GM19351 (cell line): ENCODE results near the gene IGSF21.

Experiments used
- ATAC-seq: cut with Tn5 transposase; IDR thresholded peaks from one replicate; pipeline ENCODE4 v1.9.1; 2021; ENCODE audit warnings: mild to moderate bottlenecking, moderate library complexity; ENCODE audit not compliant: unreplicated experiment

The IGSF21 gene

DNA sequence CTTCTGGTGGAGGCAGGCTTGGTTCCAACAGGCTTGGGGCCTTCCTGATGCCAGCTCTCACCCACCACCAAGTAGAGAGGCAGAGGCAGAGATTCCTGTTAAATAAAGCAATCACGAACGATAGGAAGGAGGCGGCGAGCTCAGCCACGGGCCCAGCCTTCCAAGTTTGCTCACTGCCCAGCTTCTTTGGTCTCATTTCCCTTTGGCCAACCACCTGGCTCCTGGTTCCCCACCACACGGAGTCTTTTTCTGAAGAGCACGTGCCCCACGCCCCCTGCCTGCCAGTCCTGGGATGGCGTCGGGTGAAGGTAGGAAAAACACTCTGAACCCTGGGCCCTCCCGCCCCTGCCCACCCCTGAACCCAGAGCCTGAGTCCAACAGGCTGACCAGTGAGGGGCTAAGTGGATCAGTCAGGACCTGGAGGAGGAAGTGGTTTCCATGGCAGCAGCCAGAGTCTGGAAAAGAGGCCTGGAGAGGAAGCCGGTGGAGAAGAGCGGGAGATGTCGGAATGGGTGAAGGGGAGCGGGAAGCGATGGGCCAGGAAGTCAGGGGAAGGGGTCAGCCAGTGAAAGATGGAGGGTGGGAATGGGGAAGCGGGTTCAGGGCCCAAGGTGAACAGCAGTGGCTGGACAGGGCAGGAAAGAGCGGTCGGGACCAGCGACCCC is 214.9 kb downstream of the IGSF21 start:
- no peak for ATAC-seq

DNA sequence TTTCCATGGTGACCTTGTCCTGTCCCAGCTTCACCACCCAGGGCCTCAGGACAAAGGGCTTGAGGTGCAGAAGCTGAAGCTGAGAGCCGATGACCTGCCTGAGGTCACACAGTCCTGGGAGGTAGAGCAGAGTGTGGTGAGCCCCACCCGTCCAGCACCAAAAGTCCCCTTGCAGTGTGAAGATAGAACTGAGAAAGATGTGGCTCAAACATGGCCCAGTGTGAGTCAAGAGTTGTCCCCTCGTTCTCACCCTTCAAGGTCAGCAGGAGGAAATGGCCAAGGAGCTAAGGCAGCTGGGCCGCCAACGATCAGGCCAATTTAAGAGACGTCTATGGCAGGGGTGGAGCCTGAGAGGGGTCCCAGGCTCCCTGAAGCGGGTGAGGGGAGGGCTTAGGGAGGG is 215.7 kb downstream of the IGSF21 start:
- no peak for ATAC-seq

DNA sequence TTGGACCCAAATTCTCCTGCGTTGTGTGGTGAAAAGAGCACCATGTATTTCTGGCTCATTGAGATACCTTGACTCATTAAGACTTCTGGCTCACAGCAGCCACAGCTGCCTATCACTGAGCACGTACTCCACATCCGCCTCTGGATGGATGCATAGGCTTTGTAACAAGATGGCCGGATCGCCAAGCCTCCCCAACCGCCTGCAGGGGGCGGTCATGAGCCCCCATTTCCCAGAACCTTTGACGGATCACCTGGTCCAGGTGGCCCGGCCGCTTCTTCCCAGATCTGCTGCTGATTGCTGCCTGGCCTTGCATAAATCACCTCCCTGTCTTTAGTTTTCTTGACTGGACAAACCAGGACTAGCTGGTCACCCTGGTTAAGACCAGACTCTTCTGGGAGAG is 216.6 kb downstream of the IGSF21 start:
- ATAC-seq = no peak

DNA sequence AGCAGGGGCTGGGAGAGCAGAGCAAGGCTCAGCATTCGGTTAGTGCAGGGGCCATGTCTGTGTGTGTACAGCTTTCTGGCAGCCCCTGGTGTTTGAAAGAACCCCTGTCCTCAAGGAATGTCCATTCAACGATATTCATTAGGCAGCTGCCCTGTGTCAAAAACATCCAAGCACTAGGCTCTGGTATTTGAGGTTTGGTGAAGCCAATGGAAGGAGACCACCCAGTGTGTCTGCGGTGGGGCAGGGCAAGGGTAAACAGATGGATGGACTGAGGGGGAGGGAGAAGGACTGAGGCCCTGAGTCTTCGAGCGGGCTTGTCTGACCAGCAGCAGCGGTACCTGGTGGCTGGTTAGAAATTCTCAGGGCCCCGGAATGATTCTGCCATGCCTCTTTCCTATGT is 217.5 kb downstream of the IGSF21 start:
- ATAC-seq = no peak

DNA sequence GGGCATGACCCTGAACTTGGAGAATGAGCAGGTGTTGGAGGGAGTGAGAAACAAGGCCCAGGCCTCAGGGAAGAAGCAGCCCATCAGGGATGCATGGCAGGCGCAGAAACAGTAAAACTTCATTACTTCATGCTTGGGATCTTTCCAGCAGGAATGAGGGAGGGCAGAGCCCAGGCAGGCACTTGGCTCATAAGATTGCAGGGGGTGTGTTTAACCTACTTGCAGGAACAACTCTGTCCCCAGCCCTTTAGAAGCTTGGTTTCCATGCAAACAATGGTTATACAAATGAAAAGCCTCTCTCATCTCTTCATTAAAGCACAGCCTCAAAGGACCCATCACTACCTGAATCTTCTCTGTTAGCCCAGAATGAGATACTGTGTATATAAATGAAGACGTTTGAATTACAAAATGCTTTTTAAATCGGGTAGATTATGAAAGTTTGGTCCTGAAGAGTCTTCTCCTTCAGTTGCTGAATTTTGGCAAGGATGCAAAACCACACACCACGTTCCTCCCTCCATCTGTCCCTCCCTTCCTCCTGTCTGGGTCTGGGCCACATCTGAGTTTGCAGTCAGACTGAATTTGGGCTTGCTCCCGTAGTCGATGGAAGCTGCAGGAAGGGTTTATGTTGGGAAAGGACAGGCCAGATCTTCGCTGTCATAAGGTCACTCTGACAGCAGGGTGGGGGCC is 218.8 kb downstream of the IGSF21 start:
- ATAC-seq = no peak

DNA sequence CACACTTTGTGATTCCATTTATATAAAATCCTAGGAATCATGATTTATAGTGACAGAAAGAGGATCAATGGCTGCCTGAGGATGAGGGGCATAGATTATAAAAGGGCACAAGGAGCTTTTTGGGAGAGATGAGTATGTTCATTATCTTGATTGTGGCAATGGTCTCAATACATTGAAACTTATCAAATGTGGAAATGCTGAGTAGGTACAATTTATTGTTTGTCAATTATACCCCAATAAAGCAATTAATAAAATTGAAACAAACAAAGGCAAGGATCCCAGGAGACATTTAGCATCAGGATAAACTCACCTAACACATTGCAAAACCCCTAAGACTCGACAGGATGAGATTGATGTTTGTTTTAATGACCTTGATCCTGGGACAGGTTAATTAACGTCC is 220.1 kb downstream of the IGSF21 start:
- ATAC-seq = no peak

DNA sequence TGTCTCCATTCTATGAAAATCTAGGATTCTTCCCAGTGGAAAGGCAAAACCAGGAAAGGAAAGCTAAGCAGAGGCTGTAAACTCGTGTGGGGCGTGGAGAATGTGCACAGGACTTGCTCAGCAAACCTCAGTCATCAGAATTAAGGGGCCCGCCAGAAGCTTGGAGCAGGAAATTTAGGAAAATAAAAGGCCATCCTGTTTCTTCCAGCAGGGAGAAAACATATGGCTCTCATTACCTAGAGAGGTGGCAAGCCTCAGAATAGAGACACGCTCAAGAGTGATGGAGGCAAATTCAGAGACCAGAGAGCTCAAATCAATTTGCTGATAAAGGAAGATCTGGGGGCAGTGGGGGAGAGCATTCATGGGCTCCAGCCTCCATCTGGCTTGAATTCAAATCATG is 221.2 kb downstream of the IGSF21 start:
- ATAC-seq = no peak

DNA sequence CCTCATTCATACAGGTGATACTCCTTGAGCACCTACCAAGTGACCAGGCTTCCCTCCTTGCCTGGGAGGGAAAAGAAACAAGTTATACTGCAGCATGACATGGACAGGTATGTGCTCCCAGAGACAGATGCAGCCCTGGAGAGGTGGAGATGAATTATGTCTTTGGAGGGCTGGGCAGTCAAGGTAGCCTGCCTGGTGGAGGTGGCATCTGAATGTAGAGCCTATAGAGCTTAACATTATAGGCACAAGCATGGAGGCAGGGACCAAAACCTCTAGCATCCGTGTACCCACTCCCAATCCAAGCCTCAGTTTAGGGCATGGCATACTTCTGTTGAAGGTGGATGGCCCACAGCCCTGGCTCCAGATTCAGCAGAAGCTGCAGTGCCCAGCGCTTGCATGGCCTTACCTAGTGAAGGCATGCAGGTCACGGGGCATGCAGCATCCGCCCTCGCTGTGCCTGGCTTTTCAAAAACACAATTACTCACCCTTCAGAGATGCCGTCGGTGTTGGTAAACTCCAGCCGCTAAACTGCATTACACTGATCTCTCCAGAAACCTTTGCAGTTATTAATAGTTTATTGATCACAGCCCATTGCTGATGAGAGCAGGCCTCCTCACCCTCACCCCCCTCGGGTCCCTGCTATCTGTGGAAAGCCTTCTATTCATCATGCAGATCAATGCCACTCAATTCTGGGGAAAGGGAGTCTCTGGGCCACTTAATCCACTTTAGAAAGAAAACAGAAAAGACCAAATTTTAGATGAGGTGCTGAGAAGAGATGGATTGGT is 222.1 kb downstream of the IGSF21 start:
- ATAC-seq = no peak

DNA sequence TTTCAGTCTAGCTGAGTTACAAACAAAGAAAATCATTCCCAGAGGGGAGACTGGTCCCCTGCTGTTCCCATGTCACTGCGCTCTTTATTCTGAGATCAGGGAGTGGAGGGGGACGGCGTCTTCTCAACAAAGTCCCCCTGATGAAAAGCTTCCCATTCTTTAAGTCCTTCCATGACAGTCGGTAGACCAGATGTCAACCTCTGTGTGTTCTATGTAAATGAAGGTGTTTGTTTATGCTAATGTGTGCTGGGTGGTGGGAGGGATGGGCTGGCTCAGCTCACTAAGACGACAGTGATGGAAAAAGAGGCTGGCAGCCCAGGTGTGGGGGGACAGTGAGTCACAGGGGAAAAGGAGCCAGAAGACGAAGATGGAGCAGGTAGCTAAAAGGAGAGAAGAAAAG is 225.0 kb downstream of the IGSF21 start:
- ATAC-seq = no peak

DNA sequence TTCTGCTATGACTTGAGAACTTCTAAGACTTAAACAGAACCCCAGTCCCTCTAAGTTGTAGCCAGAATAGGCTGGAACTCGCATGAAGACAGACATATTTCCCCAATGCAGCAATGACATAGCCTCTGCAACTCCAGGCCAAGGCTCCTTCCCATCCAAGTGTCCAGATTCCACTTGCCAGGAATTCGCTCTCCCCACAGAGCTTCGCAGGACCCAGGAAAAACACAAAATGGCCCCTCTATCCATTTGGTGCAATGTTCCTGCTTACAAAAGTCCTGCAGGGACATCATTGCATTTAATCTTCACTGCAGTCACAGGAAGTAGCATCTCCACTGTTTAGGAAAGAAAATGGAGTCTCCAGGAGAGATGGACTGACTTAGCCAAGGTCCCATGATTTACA is 225.6 kb downstream of the IGSF21 start:
- ATAC-seq = no peak

DNA sequence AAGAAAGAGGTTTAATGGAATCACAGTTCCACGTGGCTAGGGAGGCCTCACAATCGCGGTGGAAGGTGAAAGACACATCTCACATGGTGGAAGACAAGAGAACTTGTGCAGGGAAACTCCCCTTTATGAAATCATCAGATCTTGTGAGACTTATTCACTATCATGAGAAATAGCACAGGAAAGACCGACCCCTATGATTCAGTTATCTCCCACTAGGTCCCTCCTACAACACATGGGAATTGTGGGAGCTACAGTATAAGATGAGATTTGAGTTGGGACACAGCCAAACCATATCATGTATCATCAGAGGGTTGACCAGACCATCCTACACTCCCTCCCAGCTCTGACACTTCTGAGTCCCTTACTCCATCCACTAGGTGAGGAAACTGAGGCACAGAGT is 229.2 kb downstream of the IGSF21 start:
- ATAC-seq = no peak

DNA sequence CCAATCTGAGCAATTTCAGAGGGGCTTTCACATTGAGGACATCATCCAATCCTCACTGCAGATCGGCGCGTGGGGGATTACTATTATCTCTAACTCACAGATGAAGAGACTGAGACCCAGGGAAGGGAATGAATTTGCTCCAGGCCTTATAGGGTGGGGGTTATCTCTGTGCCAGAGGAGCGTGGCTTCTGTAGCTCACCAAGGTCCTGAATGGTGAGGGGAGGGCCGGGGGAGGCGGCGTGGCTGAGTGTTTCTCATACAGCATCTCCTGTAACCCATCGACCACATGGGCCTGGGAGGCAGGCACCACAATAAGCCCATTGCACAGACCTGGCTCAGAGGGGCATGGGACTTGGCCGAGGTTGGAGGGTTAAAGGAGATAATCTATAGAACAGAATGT is 230.2 kb downstream of the IGSF21 start:
- no peak for ATAC-seq

DNA sequence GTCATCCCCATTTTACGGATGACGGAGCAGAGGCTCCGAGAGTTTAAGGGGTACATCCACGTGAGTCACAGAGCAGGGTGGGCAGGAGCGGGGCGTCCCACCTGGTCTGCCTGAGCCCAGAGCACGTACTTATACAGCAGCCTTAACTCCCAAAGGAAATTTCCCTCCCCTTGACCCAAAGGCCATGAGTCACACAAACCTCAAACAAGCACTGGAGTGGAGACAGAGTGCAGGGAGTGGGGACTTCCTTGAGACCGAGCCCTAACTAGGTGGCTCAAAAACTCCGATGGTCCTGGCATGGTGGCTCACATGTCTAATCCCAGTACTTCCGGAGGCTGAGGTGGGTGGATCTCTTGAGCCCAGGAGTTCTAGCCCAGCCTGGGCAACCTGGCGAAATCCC is 231.6 kb downstream of the IGSF21 start:
- no peak for ATAC-seq

DNA sequence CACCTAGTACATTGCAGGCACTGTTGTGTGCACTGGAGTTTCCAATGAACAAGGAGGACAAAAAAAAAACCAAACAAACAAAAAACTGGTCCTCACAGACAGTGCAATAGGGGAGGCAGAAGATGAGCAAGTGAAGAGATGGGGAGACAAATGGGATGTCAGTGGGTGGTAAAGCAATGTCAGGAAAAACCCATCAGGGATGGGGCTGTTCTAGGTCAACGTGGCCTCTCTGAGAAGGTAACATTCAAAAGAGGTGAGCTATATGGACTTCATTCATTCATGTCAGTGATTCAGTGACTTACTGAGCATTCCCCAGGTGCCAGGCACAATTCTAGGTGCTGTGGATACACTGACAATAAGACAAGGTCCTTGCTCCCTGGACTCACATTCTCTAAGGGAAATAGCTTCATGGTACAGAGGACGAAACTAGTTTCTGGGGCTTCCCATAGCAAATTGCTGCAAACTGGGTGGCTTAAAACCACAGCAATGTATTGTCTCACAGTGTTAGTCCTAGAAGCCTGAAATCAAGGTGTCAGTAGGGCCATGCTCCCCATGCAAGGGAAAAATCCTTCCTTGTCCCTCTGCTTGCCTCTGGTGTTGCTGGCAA is 232.7 kb downstream of the IGSF21 start:
- ATAC-seq = no peak

DNA sequence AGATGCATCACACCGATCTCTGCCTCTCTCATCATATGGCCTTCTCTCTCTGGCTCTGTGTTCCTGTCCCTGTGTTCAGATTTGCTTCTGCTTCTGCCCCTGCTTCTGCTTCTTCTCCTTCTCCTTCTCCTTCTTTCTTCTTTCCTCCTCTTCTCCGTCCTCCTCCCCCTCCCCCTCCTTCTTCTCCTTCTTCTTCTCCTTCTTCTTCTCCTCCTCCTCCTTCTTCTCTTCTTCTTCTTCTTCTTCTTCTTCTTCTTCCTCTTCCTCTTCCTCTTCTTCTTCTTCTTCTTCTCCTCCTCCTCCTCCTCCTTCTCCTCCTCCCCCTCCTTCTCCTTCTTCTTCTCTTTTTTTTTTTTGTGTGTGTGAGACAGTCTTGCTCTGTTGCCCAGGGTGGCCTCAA is 233.2 kb downstream of the IGSF21 start:
- ATAC-seq = no peak

DNA sequence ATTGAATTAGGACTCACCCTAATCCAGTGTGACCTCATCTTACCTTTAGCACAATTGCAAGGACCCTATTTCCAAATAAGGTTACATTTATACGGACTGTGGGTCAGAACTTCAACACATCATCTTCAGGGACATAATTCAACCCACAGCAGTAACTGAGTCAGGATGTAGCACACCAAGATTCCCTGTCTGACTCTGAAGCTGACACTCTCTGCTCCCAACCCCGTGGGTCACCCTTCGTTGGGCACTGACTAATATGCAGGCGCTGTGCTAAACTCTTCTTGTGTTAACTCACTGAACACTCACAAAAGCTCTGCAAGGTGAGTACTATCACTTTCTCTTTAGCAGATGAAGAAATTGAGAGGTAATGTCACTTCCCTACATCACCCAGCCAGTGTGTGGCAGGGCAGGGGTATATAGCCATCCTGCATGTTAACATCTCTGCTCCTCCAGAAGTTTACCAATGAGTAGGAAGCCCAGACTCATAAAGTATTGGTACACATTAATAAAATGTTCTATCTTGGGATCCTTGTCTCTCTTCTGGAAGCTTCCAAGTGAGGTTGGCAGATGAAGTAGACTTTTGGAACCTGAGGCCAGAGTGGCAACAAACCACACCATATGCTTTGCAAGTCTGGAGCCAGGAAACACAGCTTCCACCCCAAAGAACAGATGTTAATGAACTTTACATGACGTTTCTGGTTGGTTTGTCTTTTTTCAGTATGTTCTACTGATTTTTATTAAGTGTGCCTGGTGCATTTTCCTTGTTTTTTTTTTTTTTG is 233.9 kb downstream of the IGSF21 start:
- ATAC-seq = no peak

DNA sequence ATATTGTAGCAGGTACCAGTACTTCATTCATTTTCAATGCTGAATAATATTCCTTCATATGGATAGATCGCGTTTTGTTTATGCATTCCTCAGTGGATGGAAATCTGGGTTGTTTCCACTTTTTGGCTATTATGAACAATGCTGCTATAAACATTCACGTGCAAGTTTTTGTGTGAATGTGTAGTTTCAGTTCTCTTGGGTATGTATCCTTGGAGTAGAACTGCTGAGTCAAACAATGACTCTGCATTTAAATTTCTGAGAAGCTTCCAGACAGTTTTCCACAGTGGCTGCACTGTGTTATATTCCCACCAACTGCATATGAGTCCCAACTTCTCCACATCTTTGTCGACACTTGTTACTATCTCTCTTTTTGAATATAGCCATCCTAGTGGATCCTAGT is 235.1 kb downstream of the IGSF21 start:
- ATAC-seq = no peak

DNA sequence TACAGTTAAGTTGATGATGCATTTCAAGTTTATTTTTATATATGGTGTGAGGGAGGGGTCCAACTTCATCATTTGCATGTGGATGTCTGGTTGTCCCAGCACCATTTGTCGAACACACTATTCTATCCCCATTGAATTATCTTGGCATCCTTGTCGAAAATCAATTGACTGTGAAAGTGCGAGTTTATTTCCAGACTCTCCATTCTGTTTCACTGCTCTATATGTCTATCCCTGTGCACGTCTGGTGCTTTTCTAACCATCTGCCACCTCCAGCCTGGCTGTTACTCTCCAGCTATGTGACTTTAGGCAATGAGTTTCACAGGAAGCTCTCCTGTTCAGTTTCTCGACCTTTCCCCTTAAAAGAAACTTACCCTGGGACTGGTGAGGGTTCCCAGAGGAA is 236.0 kb downstream of the IGSF21 start:
- ATAC-seq = no peak

DNA sequence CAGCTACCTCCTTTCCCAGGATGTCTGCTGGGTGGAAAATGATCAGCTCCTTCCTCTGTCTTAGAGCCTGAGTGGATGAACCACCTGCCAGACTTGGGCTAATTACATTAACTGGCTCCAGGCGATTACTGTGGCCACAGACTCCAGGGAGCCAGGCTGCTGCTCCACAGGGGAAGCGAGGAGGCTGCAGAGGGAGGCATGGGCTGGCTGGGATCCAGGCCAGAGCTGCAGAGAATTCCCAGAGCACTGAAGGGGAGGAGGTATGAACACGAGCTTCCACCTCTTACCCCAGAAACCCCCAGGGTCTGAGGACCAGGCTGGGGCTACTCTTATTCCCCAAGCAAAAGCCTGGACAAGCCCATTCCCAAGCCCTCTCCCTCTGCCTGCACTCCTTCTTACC is 237.2 kb downstream of the IGSF21 start:
- ATAC-seq = no peak

DNA sequence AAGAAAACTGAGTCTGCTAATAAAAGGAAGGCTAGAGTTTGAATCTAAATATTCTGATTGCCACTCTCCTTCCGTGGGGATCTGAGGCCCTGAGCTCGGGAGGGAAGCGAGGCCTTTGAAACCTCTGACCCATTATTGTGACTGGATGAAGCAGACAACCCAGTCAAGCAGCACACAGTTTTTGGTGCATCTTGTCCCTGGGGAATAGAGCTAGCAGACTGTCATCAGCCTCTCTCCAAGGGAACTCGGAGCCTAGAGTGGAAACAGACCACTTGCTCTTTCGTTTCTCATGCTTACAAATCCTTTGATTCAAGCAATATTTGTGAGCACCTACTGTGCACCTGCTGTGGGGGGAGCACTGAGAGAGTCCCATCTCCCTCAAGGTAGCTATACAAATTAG is 240.0 kb downstream of the IGSF21 start:
- ATAC-seq = no peak

DNA sequence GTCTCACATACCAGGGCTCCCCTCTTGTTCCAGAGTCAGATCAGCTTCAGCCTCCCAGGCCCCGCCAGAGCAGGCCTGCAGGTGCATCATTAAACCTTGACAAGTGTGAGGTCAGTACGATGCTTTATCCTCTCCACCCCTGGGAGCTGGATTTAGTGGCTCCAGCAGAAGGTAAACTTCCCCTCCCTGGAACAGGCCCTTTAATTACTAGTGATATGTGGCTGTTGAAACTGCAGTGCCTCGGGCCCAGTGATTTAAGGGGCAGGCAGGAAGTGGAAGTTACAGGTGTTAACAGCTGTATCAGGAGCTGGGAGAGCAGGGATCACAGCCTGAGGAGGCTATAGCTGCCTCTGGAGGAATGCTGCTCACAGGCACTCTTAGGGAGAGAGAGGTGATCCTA is 240.8 kb downstream of the IGSF21 start:
- no peak for ATAC-seq
